Mesothelial cell of epicardium (in vitro differentiated cells): ENCODE measurements around the gene MAFF. TPM values are rescaled to one million over a fixed set of nuclear protein-coding genes. Genes with fewer than 3 reads are reported as not detected.

ENCODE experiments used
- DNase-seq, 2 experiments: peaks; one replicate each; pipeline ENCODE4 v3.0.0; 2021; ENCODE audit warnings: low spot score in 2 of 2; ENCODE audit not compliant: unreplicated experiment in 2 of 2
- H3K27ac Mint-ChIP-seq: 2 replicates; pipeline ENCODE4 v1.8.0; 2021; ENCODE audit warnings: mixed read lengths
- H3K27me3 Mint-ChIP-seq: 2 replicates; pipeline ENCODE4 v1.8.0; 2021; ENCODE audit warnings: low read depth, mixed read lengths
- H3K36me3 Mint-ChIP-seq: 2 replicates; pipeline ENCODE4 v1.8.0; 2021; ENCODE audit warnings: mixed read lengths
- H3K4me1 Mint-ChIP-seq: 2 replicates; pipeline ENCODE4 v1.8.0; 2021; ENCODE audit warnings: mixed read lengths
- H3K4me3 Mint-ChIP-seq: 2 replicates; pipeline ENCODE4 v1.8.0; 2021; ENCODE audit warnings: mild to moderate bottlenecking, moderate library complexity, mixed read lengths
- H3K9me3 Mint-ChIP-seq: 2 replicates; pipeline ENCODE4 v1.8.0; 2021; ENCODE audit warnings: mixed read lengths
- CTCF ChIP-seq: fragments of 200-600 bp; sonication (generic); IDR thresholded peaks from one replicate; pipeline ENCODE4 v1.5.0; 2021; ENCODE audit warnings: antibody characterized with exemption; ENCODE audit not compliant: unreplicated experiment
- total RNA-seq: library from RNA; stranded (reverse); gene quantifications from 3 replicates; pipeline ENCODE4 v1.2.1, GENCODE V29; 2021

Gene MAFF
- total RNA-seq, 1 donor from 2014 or later = 33.4 TPM

DNA sequence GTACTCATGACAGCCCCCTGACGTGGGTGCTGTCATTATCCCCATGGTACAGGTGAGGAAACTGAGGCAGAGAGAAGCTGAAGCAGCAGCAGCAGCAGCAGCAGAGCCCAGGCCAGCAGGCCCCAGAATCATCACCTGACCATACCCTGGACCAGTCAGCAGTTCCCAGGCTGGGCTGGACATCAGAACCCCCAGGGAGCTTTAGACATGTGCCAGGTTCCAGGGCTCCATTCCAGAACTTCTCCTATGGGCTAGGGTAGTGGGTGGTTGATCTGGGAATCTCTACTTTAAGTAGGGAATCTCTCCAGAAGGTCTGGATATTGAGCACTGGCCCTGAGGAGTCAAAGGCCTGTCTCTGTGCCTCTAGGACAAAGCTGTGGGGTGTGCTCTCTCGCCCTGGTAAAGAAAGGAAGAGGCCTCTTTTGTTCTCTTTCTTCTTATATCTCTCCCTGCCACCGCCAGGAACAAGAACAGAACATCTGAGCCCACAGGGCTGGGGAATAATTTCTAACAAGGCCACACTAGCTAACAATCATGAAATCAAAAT, 26.6 kb downstream of the MAFF start:
- Mint-ChIP-seq H3K27me3 (no peaks in the 10 kb centered on the region), H3K4me1 (no peaks in the 10 kb centered on the region), H3K9me3 (no peaks in the 10 kb centered on the region), H3K4me3 (no peak overlapping the region), H3K36me3 (peaks cover 19% of the 10 kb centered on the region), H3K27ac (no peak overlapping the region)
- DNase-seq = no peak
- TF ChIP-seq CTCF = no peak

DNA sequence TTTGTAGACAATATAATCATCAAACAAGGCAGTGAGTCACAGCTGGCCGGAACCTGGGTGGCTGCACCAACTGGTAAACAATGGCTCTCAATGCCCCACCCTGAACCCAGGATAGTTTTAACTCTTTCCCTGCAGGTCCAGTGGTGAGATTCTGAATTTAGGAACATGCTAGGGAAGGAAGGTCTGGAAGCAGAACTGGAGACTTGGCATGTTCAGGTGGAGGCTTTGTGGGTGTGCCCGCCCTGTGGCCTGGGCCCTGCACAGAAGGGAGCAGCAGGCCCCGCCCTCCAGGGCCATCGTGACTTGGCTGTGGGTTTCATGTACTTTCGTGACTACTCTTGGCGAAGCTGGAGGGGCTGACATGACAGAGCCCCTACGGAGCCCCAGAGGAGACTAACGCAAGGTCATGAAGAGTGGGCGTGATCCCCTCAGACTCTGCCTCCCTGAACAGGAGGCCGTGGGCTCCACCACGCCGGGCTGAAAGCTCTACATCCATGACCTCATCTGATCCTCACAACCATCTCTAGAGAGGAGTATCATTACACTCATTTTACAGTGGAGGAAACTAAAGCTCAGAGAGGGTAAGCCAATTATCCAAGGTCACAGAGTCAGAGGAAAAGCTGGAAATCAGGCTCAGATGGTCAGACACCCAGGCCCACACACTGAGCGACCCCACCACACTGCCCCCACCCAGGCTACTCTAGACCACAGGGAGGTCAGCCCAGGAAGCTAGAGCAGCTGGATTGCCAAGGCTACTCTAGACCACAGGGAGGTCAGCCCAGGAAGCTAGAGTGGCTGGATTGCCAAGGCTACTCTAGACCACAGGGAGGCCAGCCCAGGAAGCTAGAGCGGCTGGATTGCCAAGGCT, 27.3 kb downstream of the MAFF start:
- no peak for TF ChIP-seq CTCF
- Mint-ChIP-seq H3K36me3 (peaks cover 20% of the 10 kb centered on the region), H3K27me3 (no peaks in the 10 kb centered on the region), H3K4me1 (no peaks in the 10 kb centered on the region), H3K4me3 (no peak overlapping the region), H3K27ac (no peak overlapping the region), H3K9me3 (no peaks in the 10 kb centered on the region)
- DNase-seq = no peak

DNA sequence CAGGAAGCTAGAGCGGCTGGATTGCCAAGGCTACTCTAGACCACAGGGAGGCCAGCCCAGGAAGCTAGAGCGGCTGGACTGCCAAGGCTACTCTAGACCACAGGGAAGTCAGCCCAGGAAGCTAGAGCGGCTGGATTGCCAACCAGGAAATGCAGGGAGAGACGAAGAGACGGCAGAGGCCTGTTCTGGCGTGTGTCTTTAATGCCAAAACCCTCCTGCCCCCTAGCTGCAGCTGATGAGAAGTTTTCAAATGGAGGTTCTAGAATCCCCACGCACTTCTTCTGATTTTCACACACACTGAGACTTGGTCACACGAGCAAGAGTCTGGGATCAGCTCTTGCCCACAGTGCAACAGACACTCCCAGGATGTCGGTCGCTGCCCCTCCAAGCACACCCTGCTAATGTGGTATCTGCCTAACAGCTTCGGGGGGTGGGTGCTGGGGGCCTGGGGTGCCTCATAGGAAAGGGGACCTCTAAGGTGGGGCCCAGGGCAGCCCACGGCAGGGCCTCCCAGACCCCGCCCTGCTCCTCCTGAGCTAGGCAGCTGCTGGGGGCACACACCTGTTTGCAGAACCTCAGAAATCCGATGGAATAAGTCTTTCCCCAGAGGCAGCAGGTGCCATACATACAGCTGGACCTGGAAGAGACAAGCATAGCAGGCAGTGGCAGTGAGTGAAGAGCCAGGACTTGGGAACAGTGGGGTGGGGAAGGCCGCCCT, 28.5 kb downstream of the MAFF start:
- TF ChIP-seq CTCF = peak; percentile 45
- Mint-ChIP-seq H3K27me3 (no peaks in the 10 kb centered on the region), H3K36me3 (peaks cover 23% of the 10 kb centered on the region), H3K27ac (no peak overlapping the region), H3K4me1 (no peaks in the 10 kb centered on the region), H3K9me3 (no peaks in the 10 kb centered on the region), H3K4me3 (no peak overlapping the region)
- no peak for DNase-seq

DNA sequence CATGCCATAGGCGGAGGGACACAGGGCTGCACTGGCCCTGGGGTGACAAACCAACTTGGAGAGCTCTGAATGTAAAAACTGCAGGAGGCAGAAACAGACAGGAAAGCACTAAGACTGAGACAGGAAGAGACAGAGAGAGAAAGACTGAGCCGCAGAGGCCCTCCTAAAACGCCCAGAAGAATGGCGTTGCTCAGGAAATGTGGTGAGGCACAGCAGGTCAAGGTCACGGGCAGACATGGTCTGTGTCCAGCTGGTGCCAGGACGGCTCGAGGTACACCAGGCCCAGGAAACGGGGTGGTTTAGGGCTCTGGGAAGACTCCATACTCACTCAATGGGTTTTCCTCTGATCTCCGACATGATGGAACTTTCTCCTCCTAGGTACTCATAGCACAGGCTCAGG, 29.1 kb downstream of the MAFF start:
- H3K4me1 Mint-ChIP-seq = peaks cover 3% of the 10 kb centered on the region
- no peak for TF ChIP-seq CTCF
- peaks cover 24% of the 10 kb centered on the region for H3K36me3 Mint-ChIP-seq
- H3K27ac Mint-ChIP-seq = no peak overlapping the region
- H3K27me3 Mint-ChIP-seq = no peaks in the 10 kb centered on the region
- no peaks in the 10 kb centered on the region for H3K9me3 Mint-ChIP-seq
- DNase-seq = no peak
- H3K4me3 Mint-ChIP-seq = no peak overlapping the region

- Mint-ChIP-seq H3K4me1 (peaks cover 11% of the 10 kb centered on the region), H3K36me3 (peaks cover 30% of the 10 kb centered on the region), H3K27me3 (no peaks in the 10 kb centered on the region), H3K9me3 (no peaks in the 10 kb centered on the region), H3K27ac (no peak overlapping the region), H3K4me3 (no peak overlapping the region)
- DNase-seq = no peak
- TF ChIP-seq CTCF = no peak
These were observed 30.4 kb downstream of the MAFF start for GRCh38 chr22:38232196-38232595.
